ENCODE measurements around the gene TENT4B.
A peak's percentile ranks its signal among the peaks of the same experiment; 100 is the strongest.

TENT4B gene

DNA sequence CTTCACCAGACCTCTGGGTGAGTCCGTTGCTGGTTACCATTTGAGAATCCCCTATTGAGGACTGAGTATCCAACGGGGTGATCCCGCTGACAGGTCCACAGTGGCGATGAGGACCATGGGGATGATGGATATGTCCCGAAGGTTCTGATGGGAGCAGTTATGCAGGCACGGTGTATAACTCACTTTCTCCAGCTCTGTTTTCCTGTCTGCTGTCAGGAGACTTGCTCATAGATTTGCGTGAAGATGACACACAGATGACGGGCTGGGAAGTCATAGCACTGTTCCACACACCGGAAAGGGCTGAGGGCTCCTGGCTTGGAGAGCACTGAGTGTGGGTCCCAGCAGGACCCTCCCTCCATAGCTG lies 91.0 kb downstream of the TENT4B start:
- no peak for DNase-seq (ENCODE audit: extremely low spot score)
- ChIA-PET CTCF (no interaction called here), POLR2A (no interaction called here)
- TF ChIP-seq SUZ12 (IDR thresholded peaks at IDR 0.05) (no peak), HDGF (IDR thresholded peaks at IDR 0.05; ENCODE audit: borderline replicate concordance) (no peak), FOXK2 (IDR thresholded peaks at IDR 0.05) (no peak), FOXA1 (IDR thresholded peaks at IDR 0.05) (no peak), TARDBP (IDR thresholded peaks at IDR 0.05) (no peak), NFRKB (IDR thresholded peaks at IDR 0.05) (no peak), ARNT (IDR thresholded peaks at IDR 0.05) (no peak), SP1 (IDR thresholded peaks at IDR 0.05) (no peak), ZNF384 (IDR thresholded peaks at IDR 0.05) (no peak), BHLHE40 (IDR thresholded peaks at IDR 0.05; ENCODE audit: borderline replicate concordance) (no peak), FOXM1 (IDR thresholded peaks at IDR 0.05; ENCODE audit: borderline replicate concordance) (no peak), ELF4 (IDR thresholded peaks at IDR 0.05) (no peak), CTBP1 (IDR thresholded peaks at IDR 0.05; ENCODE audit: borderline replicate concordance) (no peak)

DNA sequence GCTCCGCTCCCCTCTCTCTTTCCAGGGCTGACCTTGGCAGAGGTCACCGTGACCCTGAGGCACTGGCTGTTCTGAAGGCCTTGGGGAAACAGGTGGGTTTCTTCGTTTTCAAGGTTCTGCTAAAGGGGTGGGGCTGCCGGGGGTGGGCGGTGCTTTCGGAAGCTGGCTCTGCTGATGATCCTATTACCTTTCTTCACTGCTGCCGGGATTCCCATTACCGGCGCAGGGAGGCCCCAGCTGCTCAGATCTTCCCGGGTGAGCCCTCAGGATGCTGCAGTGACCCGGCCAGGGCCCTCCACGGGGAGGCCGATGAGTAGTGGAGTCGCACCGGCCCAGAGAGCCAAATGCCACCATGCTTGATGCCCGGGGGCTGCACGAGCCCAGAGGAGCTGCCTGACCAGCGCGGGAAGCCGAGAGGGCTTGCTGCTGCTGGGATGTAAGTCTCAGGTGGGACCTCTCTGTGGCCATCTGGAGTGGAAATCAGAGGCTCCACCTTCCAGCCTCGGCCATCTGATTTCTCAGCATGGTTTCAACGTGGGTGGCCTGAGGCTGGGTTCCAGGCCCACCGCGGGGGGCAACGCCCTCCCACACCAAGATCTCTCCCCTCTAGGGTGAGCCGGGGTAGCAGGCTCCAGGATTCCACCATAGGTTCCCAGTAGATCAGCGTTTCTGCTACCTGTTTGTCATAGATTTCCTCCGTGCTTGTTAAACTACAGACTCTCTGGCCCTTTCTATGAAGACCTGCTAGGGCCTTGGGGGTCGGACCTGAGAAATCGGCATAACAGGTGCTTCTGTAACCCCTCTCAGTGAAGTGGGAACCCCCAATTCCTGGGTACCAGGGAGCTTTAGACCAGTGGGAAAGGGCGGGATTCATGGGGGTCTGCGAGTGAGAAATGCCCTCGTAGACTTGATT lies 91.7 kb downstream of the TENT4B start:
- no peak for DNase-seq (ENCODE audit: extremely low spot score)
- TF ChIP-seq FOXK2 (IDR thresholded peaks at IDR 0.05) = no peak
- TF ChIP-seq HDGF (IDR thresholded peaks at IDR 0.05; ENCODE audit: borderline replicate concordance) = no peak
- TF ChIP-seq SUZ12 (IDR thresholded peaks at IDR 0.05) = no peak
- no peak for TF ChIP-seq NFRKB (IDR thresholded peaks at IDR 0.05)
- ChIA-PET CTCF (interaction anchor here (0.6 kb wide), 1 partner anchor 421 kb away, joined by 3 read pairs; no protein-coding TSS in a partner anchor), POLR2A (interaction anchor here (0.6 to 1.3 kb wide), 2 partner anchors 27 to 35 kb away, joined by 3 read pairs; no protein-coding TSS in a partner anchor)

DNA sequence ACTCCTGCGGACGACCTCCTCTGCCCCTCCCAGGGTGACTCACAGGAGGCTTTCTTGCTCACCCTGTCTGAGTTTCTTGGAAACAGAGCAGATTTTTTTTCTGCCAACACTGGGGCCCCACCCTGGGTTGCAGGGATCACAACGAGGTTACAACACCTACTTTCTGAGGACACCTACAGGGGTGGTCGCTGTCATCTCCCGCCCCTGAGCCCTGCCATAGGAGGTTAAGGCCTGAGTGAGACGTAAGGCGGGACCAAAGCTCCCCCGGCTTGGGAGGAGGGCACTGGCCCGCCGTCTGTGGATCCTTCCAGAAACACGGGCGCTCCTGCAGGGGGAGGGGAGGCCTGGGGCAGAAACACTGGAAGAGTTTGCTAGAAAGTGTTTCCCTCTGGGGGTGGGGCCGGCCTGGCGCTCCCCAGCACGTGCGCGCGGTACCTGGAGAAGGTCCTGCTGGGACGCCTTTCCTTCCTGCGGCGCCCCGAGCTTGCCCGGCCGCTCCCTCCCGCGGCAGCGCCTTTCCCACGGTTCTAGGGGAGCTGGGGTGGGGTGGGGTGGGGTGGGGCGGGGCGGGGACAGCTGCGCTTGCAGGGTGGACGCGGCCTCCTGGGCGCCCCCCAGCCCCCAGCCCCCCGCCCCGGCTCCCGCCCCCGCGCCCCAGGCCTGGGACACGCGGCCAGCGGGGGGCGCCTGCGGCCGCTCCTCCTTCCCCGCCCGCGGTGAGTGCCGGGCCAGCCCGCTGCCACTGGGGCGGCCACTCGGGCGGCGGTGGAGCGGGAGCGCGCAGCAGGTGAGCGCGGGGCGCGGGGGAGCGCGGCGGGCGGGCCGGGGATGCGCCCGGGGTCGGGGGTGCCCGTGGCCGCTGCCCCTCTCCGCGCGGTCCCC lies 92.6 kb downstream of the TENT4B start:
- DNase-seq (ENCODE audit: extremely low spot score) = peak; percentile 68
- POLR2A ChIA-PET = interaction anchor here (0.6 to 1.3 kb wide), 2 partner anchors 26 to 34 kb away, joined by 3 read pairs; no protein-coding TSS in a partner anchor
- CTCF ChIA-PET = interaction anchor here (0.6 kb wide), 1 partner anchor 421 kb away, joined by 3 read pairs; no protein-coding TSS in a partner anchor
- TF ChIP-seq NFRKB (IDR thresholded peaks at IDR 0.05) (no peak), HDGF (IDR thresholded peaks at IDR 0.05; ENCODE audit: borderline replicate concordance) (no peak), SUZ12 (IDR thresholded peaks at IDR 0.05) (no peak), LEF1 (IDR thresholded peaks at IDR 0.05; ENCODE audit: borderline replicate concordance) (no peak), L3MBTL2 (conservative IDR thresholded peaks at IDR 0.05) (peak; percentile 38; the same call in 1 of the 2 replicates), TARDBP (IDR thresholded peaks at IDR 0.05) (no peak), FOXK2 (IDR thresholded peaks at IDR 0.05) (no peak), FOXM1 (IDR thresholded peaks at IDR 0.05; ENCODE audit: borderline replicate concordance) (no peak)
- TF ChIP-seq, protein P1, sequence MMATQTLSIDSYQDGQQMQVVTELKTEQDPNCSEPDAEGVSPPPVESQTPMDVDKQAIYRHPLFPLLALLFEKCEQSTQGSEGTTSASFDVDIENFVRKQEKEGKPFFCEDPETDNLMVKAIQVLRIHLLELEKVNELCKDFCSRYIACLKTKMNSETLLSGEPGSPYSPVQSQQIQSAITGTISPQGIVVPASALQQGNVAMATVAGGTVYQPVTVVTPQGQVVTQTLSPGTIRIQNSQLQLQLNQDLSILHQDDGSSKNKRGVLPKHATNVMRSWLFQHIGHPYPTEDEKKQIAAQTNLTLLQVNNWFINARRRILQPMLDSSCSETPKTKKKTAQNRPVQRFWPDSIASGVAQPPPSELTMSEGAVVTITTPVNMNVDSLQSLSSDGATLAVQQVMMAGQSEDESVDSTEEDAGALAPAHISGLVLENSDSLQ (IDR thresholded peaks at IDR 0.05) = peak; percentile 25; the same call in 1 of the 2 replicates

DNA sequence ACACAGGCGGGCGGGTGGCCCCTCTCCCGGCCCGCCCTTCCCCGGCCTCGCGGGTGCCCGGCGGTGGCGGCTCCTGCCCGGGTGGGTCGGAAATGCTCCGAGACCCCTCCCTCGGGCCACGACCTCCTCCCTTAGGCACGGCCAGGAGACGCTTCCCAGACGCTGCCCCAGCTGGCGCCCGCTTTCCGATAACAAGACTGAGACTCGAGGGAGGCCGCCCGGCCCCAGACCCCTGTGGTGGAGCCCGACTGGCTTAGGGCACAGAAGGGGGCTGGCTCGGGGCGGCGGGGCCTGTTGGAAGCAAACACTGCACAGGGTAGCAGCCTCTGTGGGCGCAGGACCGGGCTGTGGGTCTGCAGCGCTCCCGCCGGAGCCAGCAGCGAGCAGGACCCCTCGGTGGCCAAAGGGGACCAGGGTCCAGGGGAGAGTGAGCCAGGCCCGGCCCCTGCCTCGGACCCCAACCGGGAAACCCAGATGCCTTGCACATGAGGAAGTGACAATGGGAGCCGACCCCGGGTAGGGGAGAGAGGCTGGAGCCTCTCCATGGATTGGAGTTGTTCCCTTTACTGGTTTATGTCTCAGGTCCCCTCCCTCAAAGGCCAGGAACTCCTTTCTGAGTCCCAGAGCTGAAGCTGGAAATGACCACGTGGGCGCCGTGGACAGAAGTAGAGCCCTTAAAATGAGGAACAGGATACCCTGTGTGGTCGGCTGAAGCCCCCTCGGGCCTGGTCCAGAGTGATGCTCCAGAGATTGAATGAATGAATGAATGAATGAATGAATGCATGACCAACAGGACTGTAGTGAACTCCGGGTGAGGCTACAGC lies 93.4 kb downstream of the TENT4B start:
- CTCF ChIA-PET = no interaction called here
- peak; percentile 30 for DNase-seq (ENCODE audit: extremely low spot score)
- POLR2A ChIA-PET = interaction anchor here (1.3 kb wide), 1 partner anchor 33 kb away, joined by 3 read pairs; no protein-coding TSS in a partner anchor
- TF ChIP-seq ARNT (IDR thresholded peaks at IDR 0.05) (no peak), LEF1 (IDR thresholded peaks at IDR 0.05; ENCODE audit: borderline replicate concordance) (no peak), FOXM1 (IDR thresholded peaks at IDR 0.05; ENCODE audit: borderline replicate concordance) (no peak), FOXA1 (IDR thresholded peaks at IDR 0.05) (no peak), SP1 (IDR thresholded peaks at IDR 0.05) (no peak), NFRKB (IDR thresholded peaks at IDR 0.05) (no peak), ELF4 (IDR thresholded peaks at IDR 0.05) (no peak), L3MBTL2 (conservative IDR thresholded peaks at IDR 0.05) (no peak), FOXK2 (IDR thresholded peaks at IDR 0.05) (no peak), CTBP1 (IDR thresholded peaks at IDR 0.05; ENCODE audit: borderline replicate concordance) (no peak), HDGF (IDR thresholded peaks at IDR 0.05; ENCODE audit: borderline replicate concordance) (no peak), BHLHE40 (IDR thresholded peaks at IDR 0.05; ENCODE audit: borderline replicate concordance) (no peak), TARDBP (IDR thresholded peaks at IDR 0.05) (no peak), ZNF384 (IDR thresholded peaks at IDR 0.05) (no peak), SUZ12 (IDR thresholded peaks at IDR 0.05) (no peak)
- TF ChIP-seq, protein P1 (IDR thresholded peaks at IDR 0.05) = no peak

DNA sequence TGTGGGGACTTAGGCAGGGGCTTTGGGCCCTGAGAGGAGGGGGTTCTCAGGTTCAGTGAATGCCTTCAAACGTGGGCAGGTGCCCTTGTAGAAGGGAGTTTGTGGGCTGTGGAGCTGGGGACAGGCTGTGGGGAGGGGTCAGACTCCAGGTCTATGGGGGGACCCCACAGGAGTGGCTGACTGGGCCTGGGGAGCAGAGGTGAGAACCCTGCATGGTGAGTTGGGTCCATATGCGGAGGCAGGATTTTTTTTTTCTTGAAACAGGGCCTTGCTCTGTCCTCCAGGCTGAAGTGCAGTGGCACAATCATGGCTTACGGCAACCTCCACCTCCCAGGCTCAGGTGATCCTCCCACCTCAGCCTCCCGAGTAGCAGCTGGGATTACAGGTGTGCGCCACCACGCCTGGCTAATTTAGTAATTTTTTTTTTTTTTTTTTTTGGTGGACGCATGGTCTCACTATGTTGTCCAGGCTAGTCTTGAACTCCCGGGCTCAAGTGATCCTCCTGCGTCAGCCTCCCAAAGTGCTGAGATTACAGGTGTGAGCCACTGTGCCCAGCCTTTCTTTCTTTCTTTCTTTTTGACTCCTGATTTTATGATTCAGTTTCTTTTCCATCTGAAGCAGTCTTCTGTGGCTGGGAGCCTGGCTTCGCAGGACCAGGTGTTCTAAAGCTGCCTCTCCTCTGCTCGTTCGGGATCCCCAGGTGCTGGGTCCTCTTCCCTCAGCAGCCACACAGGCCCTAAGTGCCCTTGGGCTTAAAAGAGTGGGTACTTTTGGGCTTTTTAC lies 94.2 kb downstream of the TENT4B start:
- no peak for DNase-seq (ENCODE audit: extremely low spot score)
- TF ChIP-seq L3MBTL2 (conservative IDR thresholded peaks at IDR 0.05) = no peak
- TF ChIP-seq FOXK2 (IDR thresholded peaks at IDR 0.05) = no peak
- TF ChIP-seq ELF4 (IDR thresholded peaks at IDR 0.05) = no peak
- ChIA-PET CTCF (no interaction called here), POLR2A (no interaction called here)
